Liver (tissue), 3 donors: ENCODE measurements around the gene RAI14.

Experiments
- RAD21 ChIP-seq, 2 donors: IDR thresholded peaks; 2 replicates each; pipeline ENCODE4 v1.6.1; 2016; ENCODE audit warnings: antibody characterized with exemption in 2 of 2, mild to moderate bottlenecking in 2 of 2
- SP1 ChIP-seq: IDR thresholded peaks from 2 replicates; pipeline ENCODE4 v1.6.1; 2018; ENCODE audit warnings: antibody characterized with exemption, mild to moderate bottlenecking
- YY1 ChIP-seq: IDR thresholded peaks from 2 replicates; pipeline ENCODE4 v1.6.1; 2016; ENCODE audit warnings: antibody characterized with exemption, mild to moderate bottlenecking
- TF ChIP-seq, protein P1 (sequence below): fragments of 150-350 bp; IDR thresholded peaks from 2 replicates; pipeline ENCODE4 v1.5.1; 2017; ENCODE audit warnings: improper control_type of control experiment, low read depth, low read length; ENCODE audit not compliant: missing input control
- TF ChIP-seq, protein P2 (sequence below): IDR thresholded peaks from 2 replicates; pipeline ENCODE4 v1.6.1; 2016; ENCODE audit warnings: antibody characterized with exemption
- TF ChIP-seq, protein P3 (sequence below): IDR thresholded peaks from 2 replicates; pipeline ENCODE4 v1.6.1; 2016; ENCODE audit warnings: antibody characterized with exemption
- donor health status: healthy.
- donor health status: healthy.

DNA sequence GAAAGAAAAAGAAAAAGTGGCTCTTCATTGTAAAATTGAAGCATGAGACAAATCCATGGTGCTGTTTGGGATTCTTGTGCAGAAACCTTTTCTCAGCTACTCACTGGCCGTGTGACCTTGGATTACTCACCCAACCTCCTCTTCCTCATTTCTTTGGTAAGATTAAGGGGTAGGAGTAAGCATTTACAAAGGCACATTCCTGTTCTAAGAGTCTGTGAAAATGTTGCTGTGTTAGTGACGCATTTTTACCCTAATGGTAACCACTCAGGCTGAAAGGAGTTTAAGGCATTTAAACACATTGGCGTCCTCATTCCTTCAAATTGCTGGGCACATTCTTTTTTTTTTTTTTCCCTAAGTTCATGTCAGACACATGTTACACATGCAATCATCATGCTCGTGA is 4.3 kb downstream of the RAI14 start:
- no peak for TF ChIP-seq YY1
- TF ChIP-seq, protein P1, sequence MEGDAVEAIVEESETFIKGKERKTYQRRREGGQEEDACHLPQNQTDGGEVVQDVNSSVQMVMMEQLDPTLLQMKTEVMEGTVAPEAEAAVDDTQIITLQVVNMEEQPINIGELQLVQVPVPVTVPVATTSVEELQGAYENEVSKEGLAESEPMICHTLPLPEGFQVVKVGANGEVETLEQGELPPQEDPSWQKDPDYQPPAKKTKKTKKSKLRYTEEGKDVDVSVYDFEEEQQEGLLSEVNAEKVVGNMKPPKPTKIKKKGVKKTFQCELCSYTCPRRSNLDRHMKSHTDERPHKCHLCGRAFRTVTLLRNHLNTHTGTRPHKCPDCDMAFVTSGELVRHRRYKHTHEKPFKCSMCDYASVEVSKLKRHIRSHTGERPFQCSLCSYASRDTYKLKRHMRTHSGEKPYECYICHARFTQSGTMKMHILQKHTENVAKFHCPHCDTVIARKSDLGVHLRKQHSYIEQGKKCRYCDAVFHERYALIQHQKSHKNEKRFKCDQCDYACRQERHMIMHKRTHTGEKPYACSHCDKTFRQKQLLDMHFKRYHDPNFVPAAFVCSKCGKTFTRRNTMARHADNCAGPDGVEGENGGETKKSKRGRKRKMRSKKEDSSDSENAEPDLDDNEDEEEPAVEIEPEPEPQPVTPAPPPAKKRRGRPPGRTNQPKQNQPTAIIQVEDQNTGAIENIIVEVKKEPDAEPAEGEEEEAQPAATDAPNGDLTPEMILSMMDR = no peak
- TF ChIP-seq, protein P2, sequence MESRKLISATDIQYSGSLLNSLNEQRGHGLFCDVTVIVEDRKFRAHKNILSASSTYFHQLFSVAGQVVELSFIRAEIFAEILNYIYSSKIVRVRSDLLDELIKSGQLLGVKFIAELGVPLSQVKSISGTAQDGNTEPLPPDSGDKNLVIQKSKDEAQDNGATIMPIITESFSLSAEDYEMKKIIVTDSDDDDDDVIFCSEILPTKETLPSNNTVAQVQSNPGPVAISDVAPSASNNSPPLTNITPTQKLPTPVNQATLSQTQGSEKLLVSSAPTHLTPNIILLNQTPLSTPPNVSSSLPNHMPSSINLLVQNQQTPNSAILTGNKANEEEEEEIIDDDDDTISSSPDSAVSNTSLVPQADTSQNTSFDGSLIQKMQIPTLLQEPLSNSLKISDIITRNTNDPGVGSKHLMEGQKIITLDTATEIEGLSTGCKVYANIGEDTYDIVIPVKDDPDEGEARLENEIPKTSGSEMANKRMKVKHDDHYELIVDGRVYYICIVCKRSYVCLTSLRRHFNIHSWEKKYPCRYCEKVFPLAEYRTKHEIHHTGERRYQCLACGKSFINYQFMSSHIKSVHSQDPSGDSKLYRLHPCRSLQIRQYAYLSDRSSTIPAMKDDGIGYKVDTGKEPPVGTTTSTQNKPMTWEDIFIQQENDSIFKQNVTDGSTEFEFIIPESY = no peak
- TF ChIP-seq SP1 = no peak
- TF ChIP-seq RAD21 (IDR thresholded peaks at IDR 0.05) = no peak
- TF ChIP-seq, protein P3, sequence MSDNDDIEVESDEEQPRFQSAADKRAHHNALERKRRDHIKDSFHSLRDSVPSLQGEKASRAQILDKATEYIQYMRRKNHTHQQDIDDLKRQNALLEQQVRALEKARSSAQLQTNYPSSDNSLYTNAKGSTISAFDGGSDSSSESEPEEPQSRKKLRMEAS = no peak
